ENCODE results near the gene MCM8. TPM values are rescaled to one million over a fixed set of nuclear protein-coding genes. Genes with fewer than 3 reads are reported as not detected.

MCM8 gene
- total RNA-seq, 4 donors from 2014 or later: 4.0 to 5.6 (median 4.4) TPM

DNA sequence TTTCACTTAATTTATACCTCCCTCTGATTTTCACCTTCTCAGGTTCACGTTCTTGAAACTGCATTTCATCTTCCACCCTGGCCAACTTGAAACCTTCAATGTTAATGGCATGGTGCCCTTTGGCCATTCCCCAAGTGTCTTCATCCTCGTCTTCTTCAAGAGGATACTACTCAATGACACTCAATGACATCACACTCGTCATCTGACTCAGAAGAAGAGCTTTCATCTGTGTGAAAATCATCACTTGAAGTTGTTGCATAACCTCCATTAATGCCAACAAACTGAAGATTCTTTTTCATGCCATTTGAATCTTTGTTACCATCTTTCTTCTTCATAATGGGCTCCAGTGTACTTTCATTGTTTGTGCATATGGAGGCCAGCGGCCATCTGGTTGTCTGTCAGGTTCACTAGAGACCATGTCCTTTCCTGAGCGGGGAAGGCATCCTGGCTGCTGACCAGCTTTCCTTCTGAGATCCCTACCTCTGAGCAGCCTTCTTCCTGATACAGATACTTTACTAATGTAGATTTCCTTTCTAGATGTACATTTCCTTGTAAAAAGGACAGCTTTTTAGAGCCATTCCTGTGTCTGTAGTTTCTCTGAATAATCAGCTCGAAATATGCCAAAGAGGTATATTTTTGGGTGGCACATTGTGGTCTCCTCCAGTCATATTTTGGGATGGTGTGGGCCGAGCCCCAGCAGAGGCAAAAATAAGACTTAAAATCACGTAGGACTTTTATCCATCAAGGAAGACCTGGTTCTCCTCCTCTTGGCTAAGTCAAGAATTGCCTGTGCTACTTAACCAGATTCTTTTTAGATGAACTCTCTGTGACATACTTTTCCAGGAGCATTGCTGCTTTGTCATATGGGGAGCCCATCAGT lies 21.4 kb upstream of the MCM8 start:
- intact Hi-C loops (cut with DNase I): no loop called here
- Histone ChIP-seq H3K27ac (replicated peaks in 1 of 4) (no peak overlapping the region), H3K36me3 (no peaks in the 10 kb centered on the region), H3K4me1 (no peaks in the 10 kb centered on the region), H3K27me3 (peaks cover 0 to 6% (median 0%) of the 10 kb centered on the region in 4 donors), H3K4me3 (no peak overlapping the region), H3K9me3 (no peaks in the 10 kb centered on the region)
- 77% methylated on average over 8 of the region's 8 CpGs for WGBS
- no peak for DNase-seq (ENCODE audit: extremely low spot score)
- TF ChIP-seq CTCF (IDR thresholded peaks at IDR 0.05): no peak

DNA sequence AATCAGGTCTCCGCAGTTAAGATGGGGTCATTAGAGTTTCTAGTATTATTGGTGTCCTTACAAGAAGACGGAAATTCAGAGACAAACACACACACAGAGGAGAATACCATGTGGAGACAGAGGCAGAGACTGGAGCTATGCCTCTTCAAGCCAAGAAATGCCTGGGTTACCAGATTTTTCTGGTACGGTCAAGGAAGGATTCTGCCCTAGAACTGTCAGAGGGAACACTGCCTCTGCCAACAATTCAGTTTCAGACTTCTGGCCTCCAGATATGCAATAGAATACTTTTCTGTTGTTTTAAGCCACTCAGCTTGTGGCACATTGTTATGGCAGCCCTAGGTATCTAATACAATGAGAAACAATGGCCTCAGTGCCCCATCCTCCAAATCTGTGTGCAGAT lies 19.0 kb upstream of the MCM8 start:
- intact Hi-C loops (cut with DNase I): no loop called here
- TF ChIP-seq EP300 (IDR thresholded peaks at IDR 0.05): no peak

DNA sequence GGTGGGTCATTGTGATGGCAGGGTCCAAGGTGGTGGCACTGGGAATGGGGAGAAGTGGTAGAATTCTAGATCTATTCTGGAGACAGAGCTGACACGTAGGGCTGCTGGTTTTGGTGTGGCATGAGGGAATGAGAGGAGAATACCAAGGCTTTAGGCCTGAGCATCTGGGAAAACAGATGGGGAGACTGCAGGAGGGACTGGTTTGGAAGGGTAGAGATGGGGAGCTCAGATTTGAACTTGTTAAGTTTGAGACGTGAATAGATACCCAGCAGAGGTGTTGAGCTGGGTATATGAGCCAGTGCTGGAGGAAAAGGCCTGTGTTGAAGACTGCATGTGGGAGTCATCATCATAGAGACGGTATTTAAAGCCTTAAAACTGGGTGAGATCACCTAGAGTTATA lies 17.7 kb upstream of the MCM8 start:
- WGBS: 72% methylated on average over 3 of the region's 3 CpGs
- Histone ChIP-seq H3K4me1 (no peaks in the 10 kb centered on the region), H3K27me3 (peaks cover 0 to 6% (median 0%) of the 10 kb centered on the region in 4 donors), H3K9me3 (no peaks in the 10 kb centered on the region), H3K27ac (replicated peaks in 1 of 4) (no peak overlapping the region), H3K4me3 (no peak overlapping the region), H3K36me3 (peaks cover 0 to 8% (median 2%) of the 10 kb centered on the region in 4 donors)
- DNase-seq (ENCODE audit: extremely low spot score): no peak
- intact Hi-C loops (cut with DNase I): no loop called here
- no peak for TF ChIP-seq POLR2A (IDR thresholded peaks at IDR 0.05; ENCODE audit: low read depth)
- no peak for TF ChIP-seq POLR2AphosphoS5 (IDR thresholded peaks at IDR 0.05)
- TF ChIP-seq CTCF (IDR thresholded peaks at IDR 0.05): no peak
- TF ChIP-seq EP300 (IDR thresholded peaks at IDR 0.05): no peak

More for the DNA sequence above, 19.0 kb upstream of the MCM8 start:
- 83% methylated on average over 3 of the region's 3 CpGs for WGBS
- no peaks in the 10 kb centered on the region for H3K9me3 ChIP-seq
- no peak overlapping the region for H3K27ac ChIP-seq (replicated peaks in 1 of 4)
- peaks cover 0 to 6% (median 0%) of the 10 kb centered on the region in 4 donors for H3K27me3 ChIP-seq
- H3K4me1 ChIP-seq: no peaks in the 10 kb centered on the region
- H3K36me3 ChIP-seq: no peaks in the 10 kb centered on the region
- peak; percentile 34 for DNase-seq (ENCODE audit: extremely low spot score)
- no peak overlapping the region for H3K4me3 ChIP-seq

DNA sequence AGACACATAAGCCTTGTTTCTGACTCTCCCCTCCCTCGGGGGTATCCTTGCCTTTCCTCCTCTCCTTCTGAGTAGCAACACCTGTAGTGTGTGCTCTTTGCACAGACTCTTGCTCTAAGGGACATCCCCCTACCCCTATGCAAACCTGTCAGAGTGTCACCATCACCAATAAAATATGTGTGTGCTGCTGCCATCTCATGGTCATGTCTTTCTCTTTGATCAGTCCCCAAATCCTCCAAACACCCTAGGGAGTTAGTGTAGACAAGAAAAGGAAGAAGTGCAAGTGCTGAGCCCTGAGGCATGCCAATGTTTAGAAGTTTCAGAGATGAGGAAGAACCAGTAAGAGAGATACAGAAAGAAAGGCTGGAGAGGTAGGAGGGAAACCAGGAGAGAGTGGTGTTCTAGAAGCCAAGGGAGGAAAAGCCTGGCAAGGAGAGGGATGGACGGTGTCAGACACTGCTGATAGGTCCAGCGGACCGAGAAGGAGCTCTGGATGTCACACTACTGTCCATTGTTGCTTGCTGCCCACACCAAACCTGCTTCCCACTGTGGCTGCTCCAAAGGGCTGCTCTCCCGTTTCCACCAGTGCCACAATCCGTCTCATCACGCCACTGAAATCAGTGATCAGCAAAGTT lies 16.5 kb upstream of the MCM8 start:
- TF ChIP-seq EP300 (IDR thresholded peaks at IDR 0.05) (no peak), POLR2AphosphoS5 (IDR thresholded peaks at IDR 0.05) (no peak), POLR2A (IDR thresholded peaks at IDR 0.05; ENCODE audit: low read depth) (no peak), CTCF (IDR thresholded peaks at IDR 0.05) (no peak)
- H3K27ac ChIP-seq (replicated peaks in 1 of 4): no peak overlapping the region
- H3K4me1 ChIP-seq: no peaks in the 10 kb centered on the region
- H3K9me3 ChIP-seq: no peaks in the 10 kb centered on the region
- whole genome bisulfite sequencing: 60% methylated on average over 7 of the region's 7 CpGs
- peaks cover 0 to 6% (median 0%) of the 10 kb centered on the region in 4 donors for H3K27me3 ChIP-seq
- intact Hi-C loops (cut with DNase I): no loop called here
- peaks cover 8 to 20% (median 13%) of the 10 kb centered on the region in 4 donors for H3K36me3 ChIP-seq
- H3K4me3 ChIP-seq: no peak overlapping the region
- DNase-seq (ENCODE audit: extremely low spot score): no peak

GRCh38 chr20:5935384-5935783 lies 15.1 kb upstream of the MCM8 start:
- intact Hi-C loops (cut with DNase I): no loop called here

More at GRCh38 chr20:5935384-5935783, 15.1 kb upstream of the MCM8 start:
- peaks cover 23 to 34% (median 27%) of the 10 kb centered on the region in 4 donors for H3K36me3 ChIP-seq
- no peak for DNase-seq (ENCODE audit: extremely low spot score)
- H3K4me1 ChIP-seq: no peaks in the 10 kb centered on the region
- H3K27me3 ChIP-seq: peaks cover 0 to 5% (median 0%) of the 10 kb centered on the region in 4 donors
- H3K4me3 ChIP-seq: no peak overlapping the region
- TF ChIP-seq POLR2A (IDR thresholded peaks at IDR 0.05; ENCODE audit: low read depth): no peak
- TF ChIP-seq EP300 (IDR thresholded peaks at IDR 0.05): no peak
- no peak for TF ChIP-seq CTCF (IDR thresholded peaks at IDR 0.05)
- TF ChIP-seq POLR2AphosphoS5 (IDR thresholded peaks at IDR 0.05): no peak
- WGBS: 80% methylated on average over 1 of the region's 1 CpG
- no peak overlapping the region for H3K27ac ChIP-seq (replicated peaks in 1 of 4)
- H3K9me3 ChIP-seq: no peaks in the 10 kb centered on the region
